ENCODE results near the gene FAM90A26. TPM values are rescaled to one million over a fixed set of nuclear protein-coding genes. Genes with fewer than 3 reads are reported as not detected.
"Not testable (repeated sequence)": the region's sequence is repeated elsewhere in the genome, so short reads cannot be mapped to it uniquely, and the experiment has no call there.

FAM90A26 gene
- polyA plus RNA-seq, 1 experiment: not detected

DNA sequence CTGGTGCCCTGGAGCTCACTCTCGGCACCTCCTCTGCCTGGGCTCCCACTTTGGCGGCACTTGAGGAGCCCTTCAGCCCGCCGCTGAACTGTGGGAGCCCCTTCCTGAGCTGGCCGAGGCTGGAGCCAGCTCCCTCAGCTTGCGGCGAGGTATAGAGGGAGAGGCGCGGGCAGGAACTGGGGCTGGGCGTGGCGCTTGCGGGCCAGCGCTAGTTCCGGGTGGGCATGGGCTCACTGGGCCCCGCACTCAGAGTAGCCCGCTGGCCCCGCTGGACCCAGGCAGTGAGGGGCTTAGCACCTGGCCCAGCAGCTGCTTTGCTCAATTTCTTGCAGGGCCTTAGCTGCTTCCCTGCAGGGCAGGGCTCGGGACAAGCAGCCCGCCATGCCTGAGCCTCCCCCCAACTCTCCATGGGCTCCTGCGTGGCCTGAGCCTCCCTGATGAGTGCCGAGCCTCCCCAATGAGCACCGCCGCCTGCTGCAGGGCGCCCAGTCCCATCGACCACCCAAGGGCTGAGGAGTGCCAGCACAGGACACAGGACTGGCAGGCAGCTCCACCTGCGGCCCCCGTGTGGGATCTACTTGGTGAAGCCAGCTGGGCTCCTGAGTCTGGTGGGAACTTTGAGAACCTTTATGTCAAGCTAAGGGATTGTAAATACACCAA, 26.7 kb upstream of the FAM90A26 start:
- no peak for DNase-seq (ENCODE audit: low read depth)
- CTCF ChIA-PET: interaction anchor here (1.4 kb wide), 1 partner anchor 8 kb away, joined by 3 read pairs; no protein-coding TSS in a partner anchor
- H3K36me3 ChIP-seq (ENCODE audit: control insufficient read depth, insufficient read depth, low read length): no peaks in the 10 kb centered on the region
- H3K4me3 ChIP-seq (ENCODE audit: low read depth, low read length): no peak overlapping the region
- POLR2A ChIA-PET: no interaction called here
- H3K27me3 ChIP-seq (ENCODE audit: control insufficient read depth, insufficient read depth, low read length): no peaks in the 10 kb centered on the region
- TF ChIP-seq, protein P1, sequence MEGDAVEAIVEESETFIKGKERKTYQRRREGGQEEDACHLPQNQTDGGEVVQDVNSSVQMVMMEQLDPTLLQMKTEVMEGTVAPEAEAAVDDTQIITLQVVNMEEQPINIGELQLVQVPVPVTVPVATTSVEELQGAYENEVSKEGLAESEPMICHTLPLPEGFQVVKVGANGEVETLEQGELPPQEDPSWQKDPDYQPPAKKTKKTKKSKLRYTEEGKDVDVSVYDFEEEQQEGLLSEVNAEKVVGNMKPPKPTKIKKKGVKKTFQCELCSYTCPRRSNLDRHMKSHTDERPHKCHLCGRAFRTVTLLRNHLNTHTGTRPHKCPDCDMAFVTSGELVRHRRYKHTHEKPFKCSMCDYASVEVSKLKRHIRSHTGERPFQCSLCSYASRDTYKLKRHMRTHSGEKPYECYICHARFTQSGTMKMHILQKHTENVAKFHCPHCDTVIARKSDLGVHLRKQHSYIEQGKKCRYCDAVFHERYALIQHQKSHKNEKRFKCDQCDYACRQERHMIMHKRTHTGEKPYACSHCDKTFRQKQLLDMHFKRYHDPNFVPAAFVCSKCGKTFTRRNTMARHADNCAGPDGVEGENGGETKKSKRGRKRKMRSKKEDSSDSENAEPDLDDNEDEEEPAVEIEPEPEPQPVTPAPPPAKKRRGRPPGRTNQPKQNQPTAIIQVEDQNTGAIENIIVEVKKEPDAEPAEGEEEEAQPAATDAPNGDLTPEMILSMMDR (IDR thresholded peaks at IDR 0.05; ENCODE audit: insufficient read depth, low read depth, low read length): no peak

DNA sequence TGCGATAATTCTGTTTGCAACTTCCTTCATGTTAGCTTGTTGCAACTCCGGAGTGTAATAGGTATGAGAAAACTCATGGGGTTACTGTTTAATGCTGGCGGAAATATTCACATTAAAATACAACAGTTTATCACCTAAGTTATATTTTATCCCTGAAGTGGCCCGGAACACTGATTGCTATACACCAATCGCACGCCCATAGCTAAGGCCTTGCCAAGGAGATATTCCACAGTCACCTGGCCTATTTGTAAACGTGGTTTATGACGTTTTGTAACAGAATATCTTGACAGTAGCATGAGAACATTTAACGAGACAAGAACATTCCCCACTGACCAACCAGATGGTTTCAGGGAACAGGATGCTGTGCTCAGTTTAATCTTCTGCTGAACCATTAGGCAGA, 23.2 kb upstream of the FAM90A26 start:
- Histone ChIP-seq H3K27me3 (ENCODE audit: control insufficient read depth, insufficient read depth, low read length) (no peaks in the 10 kb centered on the region), H3K36me3 (ENCODE audit: control insufficient read depth, insufficient read depth, low read length) (no peaks in the 10 kb centered on the region), H3K4me3 (ENCODE audit: low read depth, low read length) (no peak overlapping the region)
- POLR2A ChIA-PET: no interaction called here
- CTCF ChIA-PET: interaction anchor here (1.7 kb wide), 1 partner anchor 146 kb away, joined by 4 read pairs; no protein-coding TSS in a partner anchor
- TF ChIP-seq, protein P1 (IDR thresholded peaks at IDR 0.05; ENCODE audit: insufficient read depth, low read depth, low read length): no peak
- no peak for DNase-seq (ENCODE audit: low read depth)

DNA sequence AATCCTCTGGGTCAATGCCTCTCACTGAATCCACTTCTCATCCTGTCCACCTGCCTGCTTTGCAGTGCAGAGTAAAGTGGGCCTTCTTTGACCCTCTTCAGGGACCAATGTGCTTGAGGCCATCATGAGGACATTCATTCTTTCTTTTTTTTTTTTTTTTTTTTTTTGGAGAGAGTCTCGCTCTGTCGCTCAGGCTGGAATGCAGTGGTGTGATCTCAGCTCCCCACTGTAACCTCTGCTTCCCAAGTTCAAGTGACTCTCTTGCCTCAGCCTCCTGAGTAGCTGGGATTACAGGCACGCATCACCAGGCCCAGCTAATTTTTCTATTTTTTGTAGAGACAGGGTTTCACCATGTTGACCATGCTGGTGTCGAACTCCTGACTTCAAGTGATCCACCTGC, 22.8 kb upstream of the FAM90A26 start:
- H3K4me3 ChIP-seq (ENCODE audit: low read depth, low read length); H3K27me3 ChIP-seq (ENCODE audit: control insufficient read depth, insufficient read depth, low read length); CTCF ChIA-PET; DNase-seq (ENCODE audit: low read depth); H3K36me3 ChIP-seq (ENCODE audit: control insufficient read depth, insufficient read depth, low read length); POLR2A ChIA-PET: not testable (repeated sequence)

DNA sequence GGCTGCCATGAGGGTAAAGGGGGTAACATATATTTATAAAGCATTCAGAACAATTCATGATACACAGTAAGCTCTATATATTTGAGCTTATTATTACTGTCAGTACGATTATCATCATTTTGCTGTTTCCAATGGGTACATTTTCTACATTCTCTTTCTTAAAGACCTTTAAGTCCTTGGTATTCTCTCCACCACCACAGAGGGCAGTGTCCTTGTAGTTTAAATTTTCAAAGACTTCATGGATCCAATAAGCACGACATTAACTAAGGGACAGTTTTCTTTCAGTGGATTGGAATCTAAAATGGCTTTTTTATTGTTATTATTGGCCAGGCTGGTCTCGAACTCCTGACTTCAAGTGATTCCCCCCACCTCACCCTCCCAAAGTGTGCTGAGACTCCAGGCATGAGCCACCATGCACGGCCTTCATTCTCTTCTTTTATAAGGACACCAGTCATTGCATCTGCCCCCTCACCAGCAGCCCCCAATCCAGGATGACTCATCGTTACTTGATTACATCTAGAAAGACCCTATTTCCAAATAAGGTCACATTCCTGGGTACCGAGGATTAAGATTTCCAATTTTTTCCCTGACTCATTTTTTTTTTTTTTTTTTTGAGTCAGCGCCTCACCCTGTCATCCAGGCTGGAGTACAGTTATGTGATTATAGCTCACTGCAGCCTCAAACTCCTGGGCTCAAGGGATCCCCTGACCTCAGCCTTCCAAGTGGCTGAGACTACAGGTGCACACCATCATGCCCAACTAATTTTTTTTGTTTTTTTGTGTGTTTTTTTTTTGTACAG, 21.4 kb upstream of the FAM90A26 start:
- CTCF ChIA-PET; H3K36me3 ChIP-seq (ENCODE audit: control insufficient read depth, insufficient read depth, low read length); H3K4me3 ChIP-seq (ENCODE audit: low read depth, low read length); POLR2A ChIA-PET; H3K27me3 ChIP-seq (ENCODE audit: control insufficient read depth, insufficient read depth, low read length); DNase-seq (ENCODE audit: low read depth): not testable (repeated sequence)

DNA sequence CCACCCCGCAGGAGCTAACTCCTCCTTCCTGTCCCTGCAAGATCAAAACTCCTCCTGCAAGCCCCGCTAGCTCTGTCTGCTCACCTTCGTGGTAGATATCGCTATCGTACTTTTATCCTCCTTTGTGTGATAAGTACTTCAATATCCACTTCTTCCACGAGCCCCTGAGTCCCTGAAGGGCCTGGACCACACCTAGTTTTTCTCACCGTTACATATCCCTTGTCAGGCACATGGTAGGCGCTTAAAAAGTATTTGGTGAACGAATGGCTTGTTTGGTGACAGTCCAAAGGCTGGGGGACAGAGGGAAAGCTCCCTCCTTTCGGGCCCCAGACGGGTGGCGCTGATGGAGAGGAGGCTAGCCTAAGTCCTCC, 18.4 kb upstream of the FAM90A26 start:
- H3K4me3 ChIP-seq (ENCODE audit: low read depth, low read length): peak overlapping the region; percentile 70
- DNase-seq (ENCODE audit: low read depth); H3K27me3 ChIP-seq (ENCODE audit: control insufficient read depth, insufficient read depth, low read length); POLR2A ChIA-PET; H3K36me3 ChIP-seq (ENCODE audit: control insufficient read depth, insufficient read depth, low read length): not testable (repeated sequence)
- CTCF ChIA-PET: interaction anchor here (1.2 kb wide), 1 partner anchor 8 kb away, joined by 3 read pairs; no protein-coding TSS in a partner anchor

DNA sequence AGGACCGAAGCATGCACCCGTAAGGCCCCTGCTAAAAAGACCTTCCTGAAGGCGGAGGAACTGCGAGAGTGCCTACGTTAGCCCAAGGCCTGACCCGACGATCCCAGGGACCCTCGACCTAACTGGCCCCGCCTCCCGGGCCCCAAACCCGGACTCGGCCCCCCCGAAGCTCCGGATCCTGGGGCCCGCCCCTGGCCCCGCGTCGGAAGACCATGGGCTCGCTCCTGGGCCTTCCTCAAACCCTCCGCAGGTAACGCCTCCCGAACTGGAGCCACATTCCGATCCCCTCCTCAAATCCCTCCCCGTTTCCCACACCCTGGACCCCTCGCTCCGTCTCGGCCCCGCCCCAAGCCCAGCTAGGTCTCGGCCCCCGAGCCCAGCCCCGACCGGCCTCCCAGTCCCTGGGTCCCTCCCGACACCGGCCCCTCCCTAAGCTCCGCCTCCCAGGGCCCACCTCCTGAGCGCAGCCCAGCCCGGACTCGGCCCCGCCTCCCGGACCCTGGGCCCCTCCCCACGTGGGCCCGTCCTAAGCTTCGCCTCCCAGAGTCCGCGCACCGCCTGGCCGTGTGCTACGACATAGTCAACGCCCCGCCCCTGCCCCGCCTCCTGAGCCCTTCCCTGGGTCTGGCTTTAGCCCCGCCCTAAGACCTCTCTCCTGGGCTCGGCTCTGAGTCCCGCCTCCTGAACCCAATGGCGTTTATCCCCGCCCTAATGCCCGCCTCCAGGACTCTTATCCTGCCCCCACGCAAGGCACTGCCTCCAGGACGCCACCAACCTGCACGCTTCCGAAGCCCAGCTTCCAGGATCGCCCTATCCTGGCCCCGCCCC, 17.8 kb upstream of the FAM90A26 start:
- POLR2A ChIA-PET: interaction anchor here (0.6 kb wide), 1 partner anchor 8 kb away, joined by 7 read pairs; no protein-coding TSS in a partner anchor
- CTCF ChIA-PET: interaction anchor here (1.2 kb wide), 1 partner anchor 9 kb away, joined by 3 read pairs; no protein-coding TSS in a partner anchor
- peak; percentile 73 for DNase-seq (ENCODE audit: low read depth)

DNA sequence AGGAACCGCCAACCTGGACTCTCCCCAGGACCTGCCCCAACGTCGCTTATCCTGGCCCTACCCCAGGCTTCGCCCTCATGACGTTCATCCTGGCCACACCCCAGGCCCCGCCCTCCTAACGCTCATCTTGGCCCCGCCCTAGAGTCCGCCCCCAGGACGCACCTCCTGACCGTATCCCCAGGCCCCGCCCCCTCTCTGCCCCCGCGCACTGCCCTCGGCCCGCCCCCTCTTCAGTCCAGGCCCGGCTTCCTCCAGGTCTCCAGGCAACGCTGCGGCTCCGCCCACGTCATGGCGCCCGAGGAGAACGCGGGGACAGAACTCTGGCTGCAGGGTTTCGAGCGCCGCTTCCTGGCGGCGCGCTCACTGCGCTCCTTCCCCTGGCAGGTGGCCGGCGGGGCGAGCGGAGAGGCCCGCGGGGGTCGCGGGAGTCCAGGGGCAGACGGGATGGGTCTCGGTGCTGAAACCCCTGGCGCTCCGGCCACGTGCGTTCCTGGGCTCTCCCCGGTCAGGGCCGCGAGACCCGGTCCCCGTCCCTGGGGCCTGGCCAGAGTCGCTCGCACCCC, 17.1 kb upstream of the FAM90A26 start:
- peak; percentile 94 for DNase-seq (ENCODE audit: low read depth)
- CTCF ChIA-PET; H3K27me3 ChIP-seq (ENCODE audit: control insufficient read depth, insufficient read depth, low read length); H3K36me3 ChIP-seq (ENCODE audit: control insufficient read depth, insufficient read depth, low read length): not testable (repeated sequence)
- H3K4me3 ChIP-seq (ENCODE audit: low read depth, low read length): peak overlapping the region; percentile 76
- POLR2A ChIA-PET: interaction anchor here (0.6 kb wide), 1 partner anchor 9 kb away, joined by 7 read pairs; no protein-coding TSS in a partner anchor

More for the DNA sequence above, 17.8 kb upstream of the FAM90A26 start:
- H3K27me3 ChIP-seq (ENCODE audit: control insufficient read depth, insufficient read depth, low read length); H3K36me3 ChIP-seq (ENCODE audit: control insufficient read depth, insufficient read depth, low read length): not testable (repeated sequence)
- peak overlapping the region; percentile 70 for H3K4me3 ChIP-seq (ENCODE audit: low read depth, low read length)
